ENCODE measurements around the gene ANKRD34A. TPM values are rescaled to one million over a fixed set of nuclear protein-coding genes. Genes with fewer than 3 reads are reported as not detected.
"Not testable (repeated sequence)": the region's sequence is repeated elsewhere in the genome, so short reads cannot be mapped to it uniquely, and the experiment has no call there.

ANKRD34A gene
- polyA plus RNA-seq, 6 donors from 2014 or later, result 0.15 to 0.27 TPM; not detected in 4

DNA sequence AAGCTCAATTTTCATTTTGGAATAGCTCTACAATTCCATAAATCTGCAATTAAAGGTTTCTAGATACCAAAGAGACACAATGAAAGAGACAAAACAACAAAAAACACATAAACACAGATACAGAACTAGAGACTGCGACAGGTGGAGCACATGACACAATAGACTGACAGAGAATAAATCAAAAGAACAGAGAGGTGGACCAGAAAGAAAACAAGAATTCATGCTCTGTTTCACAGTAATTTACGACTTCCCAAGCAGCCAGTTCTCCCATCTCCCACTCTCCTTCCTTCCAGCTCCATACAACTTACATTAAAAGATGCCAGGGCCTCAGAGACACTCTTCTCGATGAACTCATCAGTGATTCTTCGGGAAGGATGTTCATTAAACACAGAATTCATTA, 22.0 kb downstream of the ANKRD34A start:
- H3K4me3 Mint-ChIP-seq, result no peak overlapping the region

DNA sequence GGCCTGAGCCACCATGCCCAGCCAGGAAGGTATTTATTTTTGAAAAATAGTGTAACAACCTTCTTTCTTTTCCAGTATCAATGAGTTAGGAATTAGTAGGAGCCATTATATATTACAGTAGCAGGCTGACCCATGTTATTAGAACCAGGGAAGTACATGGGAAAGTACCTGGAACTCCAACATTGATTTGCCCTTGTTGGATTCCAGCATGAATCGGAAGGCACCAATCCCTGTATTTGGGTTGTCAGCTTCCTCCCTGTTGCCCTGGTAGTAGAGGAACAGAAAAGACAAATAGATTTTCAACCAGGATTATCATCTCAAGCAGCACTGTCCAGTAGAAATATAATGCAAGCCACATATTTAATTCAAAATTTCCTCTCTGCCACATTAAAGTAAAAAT, 26.9 kb downstream of the ANKRD34A start:
- Mint-ChIP-seq H3K27me3 (no peaks in the 10 kb centered on the region), H3K36me3 (peaks cover 5 to 11% of the 10 kb centered on the region in 2 donors), H3K27ac (no peak overlapping the region), H3K4me3 (no peak overlapping the region), H3K4me1 (peaks cover 11 to 14% (median 12%) of the 10 kb centered on the region in 3 donors), H3K9me3 (no peaks in the 10 kb centered on the region)
- DNase-seq (no peak), ATAC-seq (ENCODE audit: low read depth in 2 of 2) (no peak)

More for the DNA sequence above, 22.0 kb downstream of the ANKRD34A start:
- Mint-ChIP-seq H3K9me3 (no peaks in the 10 kb centered on the region), H3K27me3 (no peaks in the 10 kb centered on the region), H3K4me1 (peaks cover 0 to 6% (median 0%) of the 10 kb centered on the region in 3 donors), H3K27ac (peak overlapping the region in 2 of 6 donors; percentile 23 to 61), H3K36me3 (peaks cover 13 to 19% of the 10 kb centered on the region in 2 donors)
- no peak for DNase-seq
- no peak for ATAC-seq (ENCODE audit: low read depth in 2 of 2)

DNA sequence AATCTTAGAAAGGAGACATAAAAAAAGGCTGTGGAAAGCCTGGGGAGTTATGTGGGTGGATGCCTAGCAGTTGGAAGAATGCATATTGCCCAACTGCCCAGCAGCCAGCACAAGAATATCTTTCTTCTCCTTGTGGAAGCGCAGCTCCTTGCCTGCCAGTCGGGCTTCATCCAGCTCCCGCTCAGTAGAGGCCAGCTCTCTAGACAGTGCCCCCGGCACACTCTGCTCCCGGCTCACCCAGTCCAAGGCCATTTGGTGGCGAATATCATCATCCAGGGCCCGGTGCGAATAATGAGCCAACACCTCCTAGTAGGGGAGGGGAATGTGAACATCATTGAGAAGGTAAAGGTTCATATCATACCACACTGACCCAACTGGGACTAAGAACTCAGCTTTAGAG, 28.1 kb downstream of the ANKRD34A start:
- Mint-ChIP-seq H3K4me1 (peaks cover 15 to 25% (median 19%) of the 10 kb centered on the region in 3 donors), H3K4me3 (no peak overlapping the region), H3K36me3 (peaks cover 0 to 7% of the 10 kb centered on the region in 2 donors), H3K27ac (no peak overlapping the region), H3K9me3 (no peaks in the 10 kb centered on the region), H3K27me3 (no peaks in the 10 kb centered on the region)
- DNase-seq (no peak), ATAC-seq (ENCODE audit: low read depth in 2 of 2) (no peak)

- DNase-seq (no peak), ATAC-seq (ENCODE audit: low read depth in 2 of 2) (no peak)
- Mint-ChIP-seq H3K4me3 (no peak overlapping the region), H3K27me3 (no peaks in the 10 kb centered on the region), H3K27ac (peak overlapping the region in 1 of 6 donors; percentile 52), H3K36me3 (peaks cover 0 to 7% of the 10 kb centered on the region in 2 donors), H3K9me3 (no peaks in the 10 kb centered on the region), H3K4me1 (peaks cover 20 to 29% (median 23%) of the 10 kb centered on the region in 3 donors)
Measured at GRCh38 chr1:145935708-145936107, 28.7 kb downstream of the ANKRD34A start.

GRCh38 chr1:145932522-145933009, 31.8 kb downstream of the ANKRD34A start:
- ATAC-seq (ENCODE audit: low read depth in 2 of 2) (peak; percentile 61 to 71), DNase-seq (peak; percentile 77)
- not testable (repeated sequence) for H3K27me3 Mint-ChIP-seq, H3K36me3 Mint-ChIP-seq, H3K9me3 Mint-ChIP-seq
- peak overlapping the region; percentile 81 to 95 (median 93) for H3K27ac Mint-ChIP-seq
- H3K4me3 Mint-ChIP-seq, result peak overlapping the region; percentile 31 to 79 (median 58)
- H3K4me1 Mint-ChIP-seq, result peaks cover 25 to 42% (median 37%) of the 10 kb centered on the region in 3 donors

DNA sequence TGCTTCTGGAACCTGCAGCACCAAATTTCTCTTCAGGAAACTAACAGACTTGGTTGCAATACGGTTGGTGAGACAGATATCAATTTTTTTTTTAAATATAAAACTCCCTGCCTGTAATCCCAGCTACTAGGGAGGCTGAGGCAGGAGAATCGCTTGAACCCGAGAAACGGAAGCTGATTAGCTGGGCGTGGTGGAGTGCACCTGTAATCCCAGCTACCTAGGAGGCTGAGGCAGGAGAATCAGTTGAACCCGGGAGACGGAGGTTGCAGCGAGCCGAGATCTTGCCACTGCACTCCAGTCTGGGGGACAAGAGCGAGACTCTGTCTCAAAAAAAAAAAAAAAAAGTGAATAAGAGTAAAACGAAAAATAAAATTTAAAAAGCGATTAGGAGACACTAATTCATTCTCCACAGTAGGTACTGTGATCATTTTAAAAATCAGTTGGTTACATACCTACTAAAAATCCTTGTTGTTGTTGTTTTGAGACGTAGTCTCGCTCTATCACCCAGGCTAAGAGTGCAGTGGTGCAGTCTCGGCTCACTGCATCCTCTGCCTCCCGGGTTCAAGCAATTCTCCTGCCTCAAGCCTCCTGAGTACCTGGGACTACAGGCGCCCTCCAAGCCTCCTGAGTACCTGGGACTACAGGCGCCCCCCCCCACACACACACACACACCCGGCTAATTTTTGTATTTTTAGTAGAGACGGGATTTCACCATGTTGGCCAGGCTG, 36.3 kb downstream of the ANKRD34A start:
- Mint-ChIP-seq H3K36me3 (peaks cover 0 to 6% of the 10 kb centered on the region in 2 donors), H3K27me3 (no peaks in the 10 kb centered on the region), H3K4me3 (peak overlapping the region in 4 of 8 donors; percentile 78 to 89 (median 83)), H3K9me3 (no peaks in the 10 kb centered on the region), H3K4me1 (peaks cover 20 to 35% (median 35%) of the 10 kb centered on the region in 3 donors), H3K27ac (peak overlapping the region in 4 of 6 donors; percentile 54 to 94 (median 91))
- DNase-seq, result no peak
- no peak for ATAC-seq (ENCODE audit: low read depth in 2 of 2)

DNA sequence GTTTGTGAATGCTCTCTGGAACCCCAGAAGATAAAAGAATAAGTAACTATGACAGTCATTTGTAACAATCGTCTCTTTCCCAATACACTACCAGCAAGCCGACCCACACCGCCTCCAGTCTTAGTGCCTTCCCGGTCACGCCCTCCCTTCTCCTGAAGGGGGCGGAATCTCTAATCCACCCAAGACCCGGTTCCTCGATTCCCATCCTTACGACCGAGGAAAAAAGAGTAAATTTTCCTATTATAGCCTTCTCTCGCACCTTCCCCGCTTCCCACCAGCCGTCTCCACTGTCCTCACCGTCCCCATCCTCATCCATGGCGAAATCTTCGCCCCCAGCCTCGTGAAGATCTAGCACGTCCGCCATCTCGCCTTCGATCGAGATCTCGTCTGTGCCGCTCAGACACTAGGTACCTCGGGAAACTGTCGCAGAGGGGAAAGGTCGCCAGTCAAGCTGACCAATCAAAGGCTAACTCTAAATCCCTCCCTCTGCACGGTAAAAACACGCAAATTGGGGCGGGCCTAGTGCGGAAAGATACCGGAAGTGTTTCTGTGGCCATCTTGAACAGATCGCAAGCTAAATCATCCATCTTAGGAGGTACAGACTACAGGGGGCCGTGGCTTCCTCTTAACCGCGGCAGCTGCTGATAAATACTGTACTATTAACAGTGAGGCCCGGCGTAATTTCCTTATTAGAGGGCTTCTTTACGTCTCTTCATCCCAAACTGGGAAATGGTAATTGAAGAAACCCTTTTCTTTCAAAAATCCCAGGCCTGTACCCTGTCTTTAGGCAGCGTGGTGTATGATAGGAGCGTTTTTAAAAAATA, 37.1 kb downstream of the ANKRD34A start, which contains the start of gene RBM8A:
Gene RBM8A, minus strand, starts transcription at position 422 of the 824 bp plus-strand sequence. Its CDS starts 58 bp downstream, at position 364.
- ATAC-seq (ENCODE audit: low read depth in 2 of 2) (peak; percentile 95 to 96), DNase-seq (peak; percentile 96)
- no peaks in the 10 kb centered on the region for H3K9me3 Mint-ChIP-seq
- H3K27me3 Mint-ChIP-seq, result no peaks in the 10 kb centered on the region
- peak within 1 kb of the TSS in 2 of 8 donors; percentile 78 to 81 for H3K4me3 Mint-ChIP-seq
- peaks cover 14 to 32% (median 26%) of the 10 kb centered on the region in 3 donors for H3K4me1 Mint-ChIP-seq
- H3K27ac Mint-ChIP-seq, result peak within 1 kb of the TSS in 3 of 6 donors; percentile 47 to 94 (median 54)
- H3K36me3 Mint-ChIP-seq, result peaks cover 0 to 6% of the 10 kb centered on the region in 2 donors

DNA sequence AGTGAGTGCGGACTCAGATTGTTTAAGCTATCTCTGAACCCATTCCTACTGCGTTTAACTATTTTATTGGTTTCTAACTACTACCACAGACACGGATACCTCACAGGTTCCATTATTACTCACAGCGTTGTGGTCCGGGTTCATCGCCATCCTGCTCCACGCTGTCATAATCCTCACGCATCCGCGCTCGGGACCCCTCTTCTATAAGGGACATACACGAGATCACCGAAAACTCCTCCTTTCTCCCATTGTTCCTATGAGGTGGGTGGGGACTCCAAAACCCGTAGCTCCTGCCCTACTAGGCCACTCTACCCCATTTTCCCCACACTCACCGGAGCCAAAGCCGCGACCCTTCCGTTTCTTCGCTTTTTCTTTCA, 37.7 kb downstream of the ANKRD34A start:
- peaks cover 0 to 6% of the 10 kb centered on the region in 2 donors for H3K36me3 Mint-ChIP-seq
- H3K4me1 Mint-ChIP-seq, result peaks cover 13 to 26% (median 20%) of the 10 kb centered on the region in 3 donors

GRCh38 chr1:145922266-145922665, 42.1 kb downstream of the ANKRD34A start:
- Mint-ChIP-seq H3K4me3 (no peak overlapping the region), H3K27me3 (no peaks in the 10 kb centered on the region), H3K9me3 (no peaks in the 10 kb centered on the region), H3K36me3 (peaks cover 0 to 6% of the 10 kb centered on the region in 2 donors), H3K27ac (no peak overlapping the region), H3K4me1 (peaks cover 25 to 28% (median 26%) of the 10 kb centered on the region in 3 donors)
- DNase-seq (no peak), ATAC-seq (ENCODE audit: low read depth in 2 of 2) (no peak)

More for the DNA sequence above, 37.7 kb downstream of the ANKRD34A start:
- H3K9me3 Mint-ChIP-seq, result no peaks in the 10 kb centered on the region
- H3K27ac Mint-ChIP-seq, result no peak overlapping the region
- DNase-seq, result no peak
- peak in 1 of 2 donors; percentile 0 for ATAC-seq (ENCODE audit: low read depth in 2 of 2)
- no peaks in the 10 kb centered on the region for H3K27me3 Mint-ChIP-seq
- H3K4me3 Mint-ChIP-seq, result no peak overlapping the region

DNA sequence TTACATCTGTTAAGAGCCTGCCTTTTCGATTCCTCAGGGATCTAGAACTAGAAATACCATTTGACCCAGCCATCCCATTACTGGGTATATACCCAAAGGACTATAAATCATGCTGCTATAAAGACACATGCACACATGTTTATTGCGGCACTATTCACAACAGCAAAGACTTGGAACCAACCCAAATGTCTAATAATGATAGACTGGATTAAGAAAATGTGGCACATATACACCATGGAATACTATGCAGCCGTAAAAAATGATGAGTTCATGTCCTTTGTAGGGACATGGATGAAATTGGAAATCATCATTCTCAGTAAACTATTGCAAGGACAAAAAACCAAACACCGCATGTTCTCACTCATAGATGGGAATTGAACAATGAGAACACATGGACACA, 44.1 kb downstream of the ANKRD34A start:
- H3K36me3 Mint-ChIP-seq, result peaks cover 10 to 16% of the 10 kb centered on the region in 2 donors
- not testable (repeated sequence) for H3K9me3 Mint-ChIP-seq

DNA sequence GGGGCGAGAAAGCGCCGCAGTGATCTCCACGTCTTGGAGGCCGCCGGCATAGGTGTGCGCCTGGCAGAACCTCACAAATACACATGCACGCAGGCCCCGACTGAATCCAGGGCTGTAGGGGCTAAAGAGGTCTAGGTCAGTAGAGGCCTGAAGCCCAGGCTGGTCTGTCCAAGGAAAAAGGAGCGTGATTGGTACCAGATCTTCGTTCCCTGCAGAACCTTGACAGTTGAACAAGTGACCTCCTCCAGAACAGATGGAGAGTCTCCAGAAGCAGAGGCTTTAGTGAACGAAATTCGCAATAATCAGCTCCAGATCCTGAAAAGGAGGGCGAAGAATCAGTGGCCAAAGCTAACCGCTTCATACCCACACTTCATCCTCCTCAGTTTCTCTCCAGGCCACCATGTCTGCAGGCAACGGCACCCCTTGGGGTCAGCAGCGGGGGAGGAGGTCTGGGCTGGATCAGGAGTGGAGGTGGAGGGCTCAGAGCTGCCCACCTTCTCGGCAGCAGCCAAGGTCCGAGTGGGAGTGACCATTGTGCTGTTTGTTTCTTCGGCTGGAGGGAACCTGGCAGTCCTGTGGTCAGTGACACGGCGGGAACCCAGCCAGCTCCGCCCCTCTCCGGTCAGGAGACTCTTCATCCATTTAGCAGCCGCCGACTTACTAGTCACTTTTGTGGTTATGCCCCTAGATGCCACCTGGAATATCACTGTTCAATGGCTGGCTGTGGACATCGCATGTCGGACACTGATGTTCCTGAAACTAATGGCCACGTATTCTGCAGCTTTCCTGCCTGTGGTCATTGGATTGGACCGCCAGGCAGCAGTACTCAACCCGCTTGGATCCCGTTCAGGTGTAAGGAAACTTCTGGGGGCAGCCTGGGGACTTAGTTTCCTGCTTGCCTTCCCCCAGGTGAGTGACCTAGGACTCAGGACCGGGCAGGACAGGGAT, 45.1 kb downstream of the ANKRD34A start:
- ATAC-seq (ENCODE audit: low read depth in 2 of 2) (peak; percentile 1 to 3), DNase-seq (no peak)
- Mint-ChIP-seq H3K4me1 (peaks cover 38 to 43% (median 40%) of the 10 kb centered on the region in 3 donors), H3K27ac (peak overlapping the region; percentile 78 to 96 (median 94)), H3K27me3 (no peaks in the 10 kb centered on the region), H3K36me3 (peaks cover 13 to 24% of the 10 kb centered on the region in 2 donors), H3K4me3 (peak overlapping the region; percentile 91 to 99 (median 96)), H3K9me3 (no peaks in the 10 kb centered on the region)

More for the DNA sequence above, 44.1 kb downstream of the ANKRD34A start:
- not testable (repeated sequence) for DNase-seq; H3K27me3 Mint-ChIP-seq; ATAC-seq (ENCODE audit: low read depth in 2 of 2)
- peak overlapping the region in 2 of 6 donors; percentile 34 to 79 for H3K27ac Mint-ChIP-seq
- H3K4me1 Mint-ChIP-seq, result peaks cover 31 to 41% (median 38%) of the 10 kb centered on the region in 3 donors
- H3K4me3 Mint-ChIP-seq, result peak overlapping the region in 7 of 8 donors; percentile 91 to 99 (median 96)
